Measurements from ENCODE around the gene ATP7B. TPM values are rescaled to one million over a fixed set of nuclear protein-coding genes. Genes with fewer than 3 reads are reported as not detected.

ATP7B gene
- total RNA-seq, 1 experiment from 2014 or later, result 5.6 TPM

DNA sequence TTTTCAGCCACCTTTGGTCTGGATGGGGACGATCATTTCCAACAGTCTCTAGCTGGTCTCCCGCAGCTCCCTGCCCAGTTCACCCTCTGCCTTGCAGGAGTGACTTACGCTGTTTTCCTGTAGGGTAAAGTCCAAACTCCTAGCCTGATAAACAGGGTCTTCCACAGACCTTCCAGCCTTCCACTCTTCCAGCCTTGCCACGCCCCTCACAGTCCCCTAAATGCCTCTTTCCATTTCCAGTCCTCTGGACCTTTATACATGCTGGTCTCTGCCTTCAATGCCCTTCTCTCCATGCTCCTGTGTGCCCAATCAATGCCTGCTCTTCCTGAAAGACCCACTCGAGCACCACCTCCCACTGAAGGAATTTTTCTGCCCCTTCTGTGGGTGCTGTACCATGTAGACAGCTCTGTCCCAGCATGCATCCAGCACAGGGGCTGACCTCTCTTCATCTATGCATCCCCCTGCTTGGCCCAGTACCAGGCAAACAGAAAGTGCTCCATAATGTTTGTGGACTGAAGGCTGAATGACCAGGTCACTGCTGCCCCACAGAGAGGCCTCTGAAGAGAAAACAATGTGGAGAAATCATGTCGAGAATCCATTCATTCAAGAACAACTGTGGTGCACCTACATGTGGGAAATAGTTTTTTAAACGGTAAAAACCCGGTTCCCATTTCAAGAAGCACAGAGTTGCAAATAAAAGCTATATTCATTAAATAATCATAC lies 4.6 kb downstream of the ATP7B start:
- CTCF ChIA-PET, result no interaction called here
- no TSS peak for BruUV-seq (replicated peaks)
- no peak for DNase-seq
- TF ChIP-seq, protein P1, sequence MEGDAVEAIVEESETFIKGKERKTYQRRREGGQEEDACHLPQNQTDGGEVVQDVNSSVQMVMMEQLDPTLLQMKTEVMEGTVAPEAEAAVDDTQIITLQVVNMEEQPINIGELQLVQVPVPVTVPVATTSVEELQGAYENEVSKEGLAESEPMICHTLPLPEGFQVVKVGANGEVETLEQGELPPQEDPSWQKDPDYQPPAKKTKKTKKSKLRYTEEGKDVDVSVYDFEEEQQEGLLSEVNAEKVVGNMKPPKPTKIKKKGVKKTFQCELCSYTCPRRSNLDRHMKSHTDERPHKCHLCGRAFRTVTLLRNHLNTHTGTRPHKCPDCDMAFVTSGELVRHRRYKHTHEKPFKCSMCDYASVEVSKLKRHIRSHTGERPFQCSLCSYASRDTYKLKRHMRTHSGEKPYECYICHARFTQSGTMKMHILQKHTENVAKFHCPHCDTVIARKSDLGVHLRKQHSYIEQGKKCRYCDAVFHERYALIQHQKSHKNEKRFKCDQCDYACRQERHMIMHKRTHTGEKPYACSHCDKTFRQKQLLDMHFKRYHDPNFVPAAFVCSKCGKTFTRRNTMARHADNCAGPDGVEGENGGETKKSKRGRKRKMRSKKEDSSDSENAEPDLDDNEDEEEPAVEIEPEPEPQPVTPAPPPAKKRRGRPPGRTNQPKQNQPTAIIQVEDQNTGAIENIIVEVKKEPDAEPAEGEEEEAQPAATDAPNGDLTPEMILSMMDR (IDR thresholded peaks at IDR 0.05; ENCODE audit: unreplicated experiment), result no peak
- Mint-ChIP-seq H3K9me3 (ENCODE audit: low read depth, unreplicated experiment) (no peaks in the 10 kb centered on the region), H3K36me3 (ENCODE audit: insufficient read depth, unreplicated experiment) (peaks cover 9% of the 10 kb centered on the region), H3K27ac (ENCODE audit: unreplicated experiment) (no peak overlapping the region), H3K4me1 (ENCODE audit: low read depth, unreplicated experiment) (peaks cover 29% of the 10 kb centered on the region), H3K4me3 (ENCODE audit: low read depth, unreplicated experiment) (no peak overlapping the region), H3K27me3 (ENCODE audit: unreplicated experiment) (peaks cover 54% of the 10 kb centered on the region)
- intact Hi-C loops (cut with micrococcal nuclease; ENCODE audit: unreplicated experiment), result loop anchor here (10.0 kb wide), 2 partner anchors 112 to 198 kb away; no protein-coding TSS in a partner anchor

DNA sequence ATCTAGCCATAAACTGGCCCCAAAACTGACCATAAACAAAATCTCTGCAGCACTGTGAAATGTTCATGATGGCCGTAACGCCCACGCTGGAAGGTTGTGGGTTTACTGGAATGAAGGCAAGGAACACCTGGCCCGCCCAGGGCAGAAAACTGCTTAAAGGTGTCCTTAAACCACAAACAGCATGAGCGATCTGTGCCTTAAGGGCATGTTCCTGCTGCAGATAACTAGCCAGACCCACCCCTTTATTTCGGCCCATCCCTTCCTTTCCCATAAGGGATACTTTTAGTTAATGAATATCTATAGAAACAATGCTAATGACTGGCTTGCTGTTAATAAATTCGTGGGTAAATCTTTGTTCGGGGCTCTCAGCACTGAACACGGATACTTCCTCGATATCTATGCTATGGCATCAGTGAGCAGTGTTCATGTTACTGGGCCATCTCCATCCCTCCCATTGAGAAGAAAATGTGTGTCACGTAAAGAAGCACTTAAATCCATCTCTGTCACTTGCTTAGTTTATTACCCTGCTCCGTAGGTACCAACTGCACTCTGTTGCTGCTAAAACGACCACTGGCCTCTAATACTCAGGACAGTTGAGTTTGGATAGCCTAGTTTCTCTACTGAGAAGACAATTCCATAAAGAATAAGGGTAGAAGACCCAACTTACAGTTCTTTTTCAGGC lies 5.3 kb downstream of the ATP7B start:
- intact Hi-C loops (cut with micrococcal nuclease; ENCODE audit: unreplicated experiment), result loop anchor here (10.0 kb wide), 2 partner anchors 111 to 199 kb away; no protein-coding TSS in a partner anchor
- Mint-ChIP-seq H3K4me1 (ENCODE audit: low read depth, unreplicated experiment) (peaks cover 33% of the 10 kb centered on the region), H3K27ac (ENCODE audit: unreplicated experiment) (no peak overlapping the region)

DNA sequence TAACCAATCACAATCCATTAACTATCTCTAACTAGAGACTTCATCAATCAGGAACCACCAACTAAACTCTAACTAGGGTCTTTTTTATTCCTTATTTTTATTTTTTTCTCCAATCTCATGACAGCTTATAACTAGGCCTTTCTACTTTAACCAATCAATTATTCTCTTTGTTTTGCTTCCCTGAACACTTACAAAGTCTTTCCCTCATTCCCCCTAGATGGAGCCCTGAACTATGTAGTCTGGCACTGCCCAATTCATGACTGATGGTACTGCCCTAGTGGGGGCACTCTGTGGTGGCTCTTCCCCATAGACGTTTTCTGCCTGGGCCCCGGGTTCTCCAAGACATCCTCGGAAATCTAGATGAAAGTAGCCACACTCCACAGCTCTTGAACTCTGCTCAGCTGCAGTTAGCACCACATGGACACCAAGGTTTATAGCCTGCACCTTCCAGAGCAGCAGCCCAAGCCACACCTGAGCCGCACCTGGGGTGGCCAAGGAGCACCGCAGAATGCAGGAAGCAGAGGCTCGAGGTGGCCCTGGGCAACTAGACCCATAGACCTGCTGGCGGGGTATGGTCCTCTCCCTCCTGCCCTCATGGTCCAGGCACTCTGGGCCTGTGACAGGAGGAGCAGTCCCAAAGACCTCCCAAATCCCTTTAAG lies 6.6 kb downstream of the ATP7B start:
- Mint-ChIP-seq H3K27ac (ENCODE audit: unreplicated experiment) (no peak overlapping the region), H3K9me3 (ENCODE audit: low read depth, unreplicated experiment) (no peaks in the 10 kb centered on the region), H3K36me3 (ENCODE audit: insufficient read depth, unreplicated experiment) (no peaks in the 10 kb centered on the region), H3K4me3 (ENCODE audit: low read depth, unreplicated experiment) (no peak overlapping the region), H3K27me3 (ENCODE audit: unreplicated experiment) (peaks cover 60% of the 10 kb centered on the region), H3K4me1 (ENCODE audit: low read depth, unreplicated experiment) (peaks cover 28% of the 10 kb centered on the region)
- intact Hi-C loops (cut with micrococcal nuclease; ENCODE audit: unreplicated experiment), result loop anchor here (10.0 kb wide), 2 partner anchors 110 to 200 kb away; no protein-coding TSS in a partner anchor
- CTCF ChIA-PET, result interaction anchor here (1.4 kb wide), 1 partner anchor 123 kb away, joined by 6 read pairs; no protein-coding TSS in a partner anchor
- TF ChIP-seq, protein P1 (IDR thresholded peaks at IDR 0.05; ENCODE audit: unreplicated experiment), result no peak
- DNase-seq, result no peak
- BruUV-seq (replicated peaks), result no TSS peak

More for the DNA sequence above, 5.3 kb downstream of the ATP7B start:
- H3K36me3 Mint-ChIP-seq (ENCODE audit: insufficient read depth, unreplicated experiment), result peaks cover 2% of the 10 kb centered on the region
- peaks cover 60% of the 10 kb centered on the region for H3K27me3 Mint-ChIP-seq (ENCODE audit: unreplicated experiment)
- TF ChIP-seq, protein P1 (IDR thresholded peaks at IDR 0.05; ENCODE audit: unreplicated experiment), result no peak
- CTCF ChIA-PET, result no interaction called here
- DNase-seq, result no peak
- H3K4me3 Mint-ChIP-seq (ENCODE audit: low read depth, unreplicated experiment), result no peak overlapping the region
- no TSS peak for BruUV-seq (replicated peaks)
- H3K9me3 Mint-ChIP-seq (ENCODE audit: low read depth, unreplicated experiment), result no peaks in the 10 kb centered on the region

DNA sequence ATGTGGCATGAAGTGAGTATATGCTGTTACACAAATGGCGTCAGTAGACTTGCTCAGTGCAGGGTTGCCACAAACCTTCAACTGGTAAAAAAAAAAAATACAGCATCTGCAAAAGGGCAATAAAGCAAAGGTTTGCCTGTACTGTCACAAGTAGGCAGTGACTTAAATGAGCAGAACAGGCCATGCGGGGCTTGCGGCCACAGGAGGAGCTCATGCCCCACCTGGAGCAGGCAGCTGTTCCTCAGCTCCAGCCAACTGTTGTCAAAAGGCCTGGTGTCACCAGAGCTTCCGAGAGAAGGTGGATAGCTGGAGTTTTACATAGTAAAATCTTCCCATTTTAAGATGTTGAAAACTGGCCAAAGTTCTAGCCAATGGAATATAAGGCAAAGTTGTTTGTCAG lies 7.7 kb downstream of the ATP7B start:
- Mint-ChIP-seq H3K27ac (ENCODE audit: unreplicated experiment) (no peak overlapping the region), H3K27me3 (ENCODE audit: unreplicated experiment) (peaks cover 58% of the 10 kb centered on the region), H3K4me1 (ENCODE audit: low read depth, unreplicated experiment) (peaks cover 39% of the 10 kb centered on the region), H3K36me3 (ENCODE audit: insufficient read depth, unreplicated experiment) (no peaks in the 10 kb centered on the region), H3K9me3 (ENCODE audit: low read depth, unreplicated experiment) (no peaks in the 10 kb centered on the region), H3K4me3 (ENCODE audit: low read depth, unreplicated experiment) (no peak overlapping the region)
- intact Hi-C loops (cut with micrococcal nuclease; ENCODE audit: unreplicated experiment), result loop anchor here (10.0 kb wide), 2 partner anchors 109 to 201 kb away; no protein-coding TSS in a partner anchor
- CTCF ChIA-PET, result interaction anchor here (1.4 kb wide), 1 partner anchor 124 kb away, joined by 6 read pairs; no protein-coding TSS in a partner anchor
- TF ChIP-seq, protein P1 (IDR thresholded peaks at IDR 0.05; ENCODE audit: unreplicated experiment), result no peak
- no TSS peak for BruUV-seq (replicated peaks)
- no peak for DNase-seq
